Sigmoid colon (tissue), 3 donors: ENCODE data around the gene CBX6.

Source experiments
- POLR2A ChIP-seq, 2 donors: fragments of 450-650 bp; IDR thresholded peaks; one replicate each; pipeline ENCODE4 v1.6.1; 2016; ENCODE audit warnings: antibody characterized with exemption in 2 of 2, mild to moderate bottlenecking in 2 of 2, moderate library complexity in 2 of 2
- TF ChIP-seq, protein P1 (sequence below), 4 experiments: fragments of 450-650 bp in 3 of 4; fragments of 200-600 bp in 1 of 4; IDR thresholded peaks; one replicate each; pipeline ENCODE4 v1.5.1; 2016 to 2019; ENCODE audit warnings: antibody characterized with exemption in 4 of 4, mild to moderate bottlenecking in 3 of 4, moderate library complexity in 2 of 4

DNA sequence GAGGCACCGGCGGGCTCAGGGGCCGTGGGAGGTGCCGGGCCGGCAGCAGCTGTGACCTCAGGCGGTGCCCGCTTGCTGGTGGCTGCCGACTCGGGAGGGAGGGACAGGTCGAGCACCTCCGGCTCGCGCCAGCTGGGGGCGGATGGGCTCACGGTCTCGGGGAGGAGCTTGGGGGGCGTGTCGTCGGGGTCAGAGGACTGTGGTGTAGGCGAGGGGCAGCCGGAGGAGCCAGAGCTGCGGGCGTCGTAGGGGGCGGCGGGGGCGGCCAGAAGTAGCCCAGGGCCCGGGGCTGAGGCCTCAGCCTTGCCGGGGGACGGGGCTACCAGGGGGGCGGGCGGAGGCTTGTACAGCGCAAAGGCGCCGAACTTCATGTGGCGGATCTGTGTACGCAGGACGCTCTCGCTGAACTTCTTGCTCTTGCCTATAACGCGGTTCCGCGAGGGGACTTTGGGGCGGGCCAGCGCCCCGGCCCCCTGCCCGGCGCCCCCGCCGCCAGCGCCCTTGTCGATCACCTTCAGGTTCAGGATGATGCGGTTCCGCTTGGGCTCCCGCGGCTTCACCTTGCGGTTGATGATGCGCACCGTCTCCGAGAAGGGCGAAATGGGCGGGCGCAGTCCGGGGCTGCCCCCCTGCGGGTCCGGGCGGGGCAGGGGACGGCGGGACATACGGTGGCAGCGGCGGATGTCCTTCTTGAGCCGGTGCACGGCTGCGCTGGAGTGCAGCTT is 5.5 kb downstream of the CBX6 start:
- TF ChIP-seq, protein P1, sequence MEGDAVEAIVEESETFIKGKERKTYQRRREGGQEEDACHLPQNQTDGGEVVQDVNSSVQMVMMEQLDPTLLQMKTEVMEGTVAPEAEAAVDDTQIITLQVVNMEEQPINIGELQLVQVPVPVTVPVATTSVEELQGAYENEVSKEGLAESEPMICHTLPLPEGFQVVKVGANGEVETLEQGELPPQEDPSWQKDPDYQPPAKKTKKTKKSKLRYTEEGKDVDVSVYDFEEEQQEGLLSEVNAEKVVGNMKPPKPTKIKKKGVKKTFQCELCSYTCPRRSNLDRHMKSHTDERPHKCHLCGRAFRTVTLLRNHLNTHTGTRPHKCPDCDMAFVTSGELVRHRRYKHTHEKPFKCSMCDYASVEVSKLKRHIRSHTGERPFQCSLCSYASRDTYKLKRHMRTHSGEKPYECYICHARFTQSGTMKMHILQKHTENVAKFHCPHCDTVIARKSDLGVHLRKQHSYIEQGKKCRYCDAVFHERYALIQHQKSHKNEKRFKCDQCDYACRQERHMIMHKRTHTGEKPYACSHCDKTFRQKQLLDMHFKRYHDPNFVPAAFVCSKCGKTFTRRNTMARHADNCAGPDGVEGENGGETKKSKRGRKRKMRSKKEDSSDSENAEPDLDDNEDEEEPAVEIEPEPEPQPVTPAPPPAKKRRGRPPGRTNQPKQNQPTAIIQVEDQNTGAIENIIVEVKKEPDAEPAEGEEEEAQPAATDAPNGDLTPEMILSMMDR (IDR thresholded peaks at IDR 0.05): no peak
- TF ChIP-seq POLR2A (IDR thresholded peaks at IDR 0.05): no peak
